GM12801 (cell line): ENCODE data around the gene CORO1C.

Experiments
- CTCF ChIP-seq: IDR thresholded peaks from one replicate; pipeline ENCODE4 v1.5.1; 2011; ENCODE audit warnings: control low read depth; ENCODE audit not compliant: insufficient read length; ENCODE audit errors: extremely low read depth

The CORO1C gene

DNA sequence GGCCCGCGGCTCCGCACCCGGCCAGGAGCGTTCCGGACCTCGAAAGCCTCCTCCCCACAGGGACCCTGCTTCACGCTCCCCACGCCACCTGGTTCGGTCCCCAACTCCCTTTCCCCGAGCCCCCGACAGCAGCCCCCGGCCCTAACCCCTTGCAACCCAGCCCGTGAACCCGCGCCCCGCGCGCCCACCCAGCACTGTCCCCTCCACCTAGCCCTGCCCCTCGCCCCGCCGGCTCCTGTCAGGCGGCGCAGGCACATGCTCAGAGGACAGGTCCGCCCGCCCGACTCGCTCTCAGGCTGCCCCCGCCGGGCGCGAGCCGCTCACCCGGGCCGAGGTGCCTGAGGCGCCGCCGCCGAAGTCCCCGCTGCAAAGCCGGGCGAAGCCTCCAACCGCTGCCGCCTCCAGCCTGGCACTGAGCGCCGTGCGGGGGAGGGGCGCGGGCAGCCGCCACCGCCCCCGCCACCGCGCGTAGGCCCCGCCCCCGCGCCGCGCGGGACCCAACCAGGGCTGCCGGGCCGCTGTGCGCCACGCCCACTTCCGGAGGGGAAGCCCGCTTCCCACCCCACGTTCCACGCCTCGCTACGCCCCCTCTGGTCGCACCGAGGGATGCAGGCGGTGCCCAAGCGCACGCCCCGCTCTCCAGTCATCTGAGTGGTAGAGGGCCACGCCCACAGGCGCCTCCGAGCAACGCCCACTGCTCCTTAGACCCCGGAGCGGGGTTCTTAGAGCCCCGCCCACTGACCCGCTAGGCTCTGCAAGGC is at the start of gene CORO1C:
Gene CORO1C, minus strand, starts transcription at position 414 of the 761 bp plus-strand sequence. CDS start 30,200 bp downstream, outside the sequence.
- TF ChIP-seq CTCF = no peak

DNA sequence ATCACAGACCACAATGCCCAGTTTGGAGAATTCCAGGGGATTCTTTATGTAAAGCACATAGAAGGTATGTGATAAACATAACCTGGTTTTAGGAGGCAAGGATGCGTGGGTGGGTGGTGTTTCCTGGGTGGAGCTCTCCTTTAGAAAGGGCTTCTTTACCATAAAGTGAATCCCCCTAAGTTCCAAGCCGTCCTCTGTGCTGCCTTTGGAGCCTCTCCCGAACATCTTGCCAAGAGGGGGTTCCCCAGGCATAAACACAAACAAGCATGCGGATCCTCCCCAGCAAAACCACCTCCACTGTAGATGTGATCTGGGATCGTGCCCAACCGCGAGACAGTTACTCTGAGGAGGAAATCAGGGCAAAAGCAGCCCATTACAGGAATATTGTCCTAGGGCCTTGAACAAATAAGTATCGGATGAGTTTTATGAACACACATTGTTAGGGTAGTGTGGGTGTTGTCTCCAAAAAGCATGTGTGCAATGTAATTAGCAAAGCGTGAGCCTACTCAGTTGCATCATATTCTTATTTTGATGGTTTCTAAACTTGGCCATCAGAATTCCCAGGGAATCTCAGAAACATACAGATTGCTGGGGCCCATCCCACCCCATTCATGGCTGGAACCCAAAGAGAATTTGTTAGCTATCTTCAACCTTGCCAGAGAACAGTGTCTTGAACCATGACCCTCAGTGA is 48.8 kb upstream of the CORO1C start:
- TF ChIP-seq CTCF = no peak

DNA sequence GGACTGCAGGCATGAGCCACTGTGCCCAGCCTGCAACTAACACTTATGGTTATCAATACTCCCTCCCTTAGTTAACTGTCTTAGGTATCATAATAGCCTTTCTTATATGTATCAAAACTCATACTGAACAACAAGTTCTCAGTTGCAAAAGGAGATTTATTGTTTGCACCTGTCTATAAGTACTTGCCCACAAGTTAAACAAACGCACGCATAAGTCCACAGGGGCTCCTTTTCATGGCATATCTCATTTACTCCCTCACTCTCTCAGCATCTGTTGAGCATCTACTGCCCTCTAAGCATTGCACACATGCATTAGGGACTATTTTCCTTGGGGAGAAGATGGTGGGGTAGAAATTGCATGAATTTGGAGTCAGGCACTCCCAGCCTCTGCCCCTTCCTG is 46.7 kb upstream of the CORO1C start:
- TF ChIP-seq CTCF = no peak

DNA sequence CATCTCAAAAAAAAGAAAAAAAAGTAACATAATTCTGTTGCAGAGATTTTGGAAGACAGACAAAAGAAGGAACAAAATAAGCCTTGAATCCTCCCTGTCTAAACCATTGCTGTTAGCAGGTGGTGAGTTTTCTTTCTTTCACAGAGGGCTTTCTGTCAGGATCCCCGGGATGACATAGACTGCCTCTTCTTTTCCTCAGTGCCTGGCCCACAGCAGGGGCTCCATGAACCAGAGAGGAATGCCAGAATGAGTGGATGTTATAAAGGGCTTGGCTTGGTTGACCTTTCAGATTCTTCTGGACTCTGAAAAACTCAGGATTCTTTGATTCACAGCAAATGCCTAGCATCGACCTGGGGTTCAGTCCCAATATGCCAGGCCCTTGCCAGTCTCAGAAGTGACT is 45.8 kb upstream of the CORO1C start:
- no peak for TF ChIP-seq CTCF

DNA sequence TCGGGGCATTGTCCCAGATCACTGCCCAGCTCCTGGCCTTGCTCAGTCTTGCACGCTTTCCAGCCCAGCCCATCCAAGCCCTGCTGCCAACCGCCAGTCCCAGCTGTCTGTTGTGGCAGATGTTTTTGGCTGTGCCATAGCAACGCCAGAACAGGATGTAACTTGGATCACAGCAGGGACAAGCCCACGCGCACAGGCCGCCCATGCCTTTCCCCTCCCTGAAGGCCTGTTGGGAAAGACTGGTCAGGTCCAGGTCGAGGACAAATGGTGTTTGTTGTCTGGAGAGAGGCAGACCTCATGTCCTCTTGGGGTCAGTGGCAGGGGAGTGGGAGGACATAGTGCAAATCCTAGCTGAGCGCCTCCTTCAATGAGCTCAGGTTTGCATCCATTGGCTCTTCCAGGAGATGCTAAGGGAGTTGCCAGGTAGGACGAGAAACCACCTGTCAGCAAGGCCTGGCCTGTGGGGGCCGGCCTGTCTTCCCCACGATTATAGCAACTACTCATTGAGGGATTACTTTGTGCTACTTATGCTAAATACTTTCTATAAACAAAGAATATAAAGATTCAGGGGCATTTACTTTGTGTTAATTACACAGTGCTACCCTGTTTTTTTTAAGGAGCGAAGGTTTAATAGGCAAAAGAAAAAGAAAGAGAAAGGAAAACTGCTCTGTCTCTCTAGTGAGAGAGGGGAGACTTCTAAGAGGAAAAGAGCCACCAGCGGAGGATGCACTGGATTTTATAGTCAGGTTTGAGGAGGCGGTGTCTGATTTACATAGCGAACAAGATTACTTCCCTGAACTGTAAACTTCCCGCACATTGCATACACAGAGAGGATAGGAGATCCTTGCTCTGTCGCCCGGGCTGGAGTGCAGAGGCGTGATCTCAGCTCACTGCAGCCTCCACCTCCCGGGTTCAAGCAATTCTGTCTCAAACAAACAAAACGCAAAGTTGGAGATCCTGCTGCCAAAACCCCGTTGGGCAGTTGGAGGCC is 42.8 kb upstream of the CORO1C start:
- TF ChIP-seq CTCF = no peak

DNA sequence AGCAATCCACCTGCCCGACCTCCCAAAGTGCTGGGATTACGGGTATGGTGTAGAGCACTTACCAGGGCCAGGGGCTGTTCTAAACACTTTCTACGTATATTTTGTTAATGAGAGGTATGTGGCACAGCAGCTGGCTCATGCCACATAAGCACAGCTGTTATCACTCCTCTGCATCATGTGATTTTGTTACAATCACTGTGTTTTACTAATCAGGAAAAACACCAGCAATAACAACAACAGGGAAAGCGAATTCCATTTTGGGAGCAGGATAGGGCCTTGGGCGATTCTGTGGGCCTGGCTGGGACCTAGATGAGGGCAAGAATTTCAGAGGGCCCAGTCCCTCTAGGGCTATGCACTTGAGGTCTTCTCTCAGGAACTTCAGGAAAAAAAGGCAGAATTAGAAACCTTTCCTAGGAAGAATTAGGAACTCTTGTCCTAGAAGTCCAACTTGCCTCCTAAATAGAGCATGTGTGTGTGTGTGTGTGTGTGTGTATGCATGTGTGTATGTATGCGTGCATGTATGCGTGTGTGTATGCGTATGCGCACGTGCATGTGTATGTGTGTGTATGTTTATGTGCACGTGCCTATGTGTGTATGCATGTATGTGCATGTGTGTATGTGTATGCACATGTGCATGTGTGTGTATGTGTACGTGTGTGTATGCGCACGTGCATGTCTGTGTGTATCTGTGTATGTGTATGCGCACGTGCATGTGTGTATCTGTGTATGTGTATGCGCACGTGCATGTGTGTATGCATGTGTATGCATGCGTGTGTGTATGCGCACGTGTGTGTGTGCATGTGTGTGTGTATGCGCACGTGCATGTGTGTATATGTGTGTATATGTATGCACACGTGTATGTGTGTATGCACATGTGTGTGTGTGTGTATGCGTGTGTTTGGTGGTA is 41.8 kb upstream of the CORO1C start:
- TF ChIP-seq CTCF = no peak
